OCI-LY1 (cell line): ENCODE measurements around the gene CDH4.

Experiments used
- CTCF ChIP-seq: fragments of 200-600 bp; sonication (generic), shearing (Covaris generic); IDR thresholded peaks from 2 replicates; pipeline ENCODE4 v1.5.1; 2017; ENCODE audit warnings: mild to moderate bottlenecking, antibody characterized with exemption, low read length, moderate library complexity, mixed read lengths
- EZH2 ChIP-seq: fragments of 200-600 bp; sonication (generic), shearing (Covaris generic); IDR thresholded peaks from 2 replicates; pipeline ENCODE4 v1.8.0; 2017; ENCODE audit warnings: borderline replicate concordance, mixed run types, mild to moderate bottlenecking, antibody characterized with exemption, low read length, moderate library complexity, mixed read lengths

- no peak for TF ChIP-seq CTCF
- TF ChIP-seq EZH2: no peak
These were observed 712.0 kb downstream of the CDH4 start for GRCh38 chr20:61963885-61964674.
